HG03378 (cell line): Measurements from ENCODE around the gene GAPDHS.

Experiments
- ATAC-seq: cut with Tn5 transposase; IDR thresholded peaks from one replicate; pipeline ENCODE4 v1.9.1; 2021; ENCODE audit warnings: mild to moderate bottlenecking, moderate library complexity; ENCODE audit not compliant: unreplicated experiment

The GAPDHS gene

GRCh38 chr19:35509861-35510625 lies 23.2 kb upstream of the GAPDHS start:
- ATAC-seq, result no peak

GRCh38 chr19:35510626-35510964 lies 22.7 kb upstream of the GAPDHS start:
- ATAC-seq, result no peak

DNA sequence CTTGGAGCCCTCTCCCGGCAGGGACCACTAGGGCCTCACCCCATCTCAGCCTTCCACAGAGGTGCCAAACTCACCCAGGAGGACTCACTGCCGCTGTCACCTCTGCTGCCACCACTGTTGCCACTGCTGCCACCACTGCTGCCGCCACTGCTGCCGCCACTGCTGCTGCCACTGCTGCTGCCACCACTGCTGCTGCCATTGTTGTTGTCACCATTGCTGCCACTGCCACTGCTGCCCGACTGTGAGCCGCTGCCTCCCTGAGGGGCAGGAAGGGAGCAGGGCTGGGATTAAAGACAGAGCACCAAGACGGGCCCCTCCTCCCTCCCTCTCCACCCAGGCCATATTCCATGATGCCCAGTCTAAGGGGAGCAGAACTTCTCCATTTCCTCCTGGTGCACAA lies 21.9 kb upstream of the GAPDHS start:
- ATAC-seq, result no peak

- no peak for ATAC-seq
Observed at GRCh38 chr19:35512831-35513627, 20.2 kb upstream of the GAPDHS start.

DNA sequence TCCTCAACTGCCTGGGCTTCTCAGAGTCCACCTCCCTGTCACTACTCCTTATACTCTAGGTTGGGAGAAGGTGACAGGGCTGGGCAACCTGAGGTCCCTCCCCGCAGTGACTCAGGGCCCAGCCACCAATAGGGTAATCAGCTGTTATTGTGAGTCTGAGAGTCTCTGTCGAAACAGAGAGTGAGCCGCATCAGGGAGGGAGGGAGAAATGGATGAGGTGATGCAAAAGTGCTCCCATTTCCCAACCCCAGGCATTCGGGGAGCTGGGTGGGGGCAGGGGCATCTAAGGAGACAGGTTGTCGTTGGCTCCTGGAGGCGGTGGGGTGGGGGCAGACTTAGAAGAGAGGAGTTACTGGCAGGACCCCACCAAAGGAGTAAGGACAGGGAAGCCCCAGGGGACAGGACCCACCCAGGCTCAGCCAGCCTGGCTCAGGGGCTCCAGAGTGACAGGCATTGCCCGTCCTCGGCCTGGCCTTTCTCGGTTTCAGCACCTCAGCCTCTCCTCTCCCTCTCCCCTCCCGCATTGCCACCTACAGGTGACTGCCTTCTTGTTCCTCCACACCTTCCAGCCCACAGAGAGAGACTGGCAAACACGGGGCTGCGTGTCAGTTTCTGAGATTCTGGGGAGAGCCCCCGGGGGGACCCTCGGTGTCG lies 19.5 kb upstream of the GAPDHS start, which contains the start of gene DMKN:
TSS of gene DMKN (minus strand) at position 22 of the 654 bp plus-strand sequence. CDS start 174 bp downstream, outside the sequence.
- ATAC-seq, result no peak

GRCh38 chr19:35514282-35514809 lies 18.9 kb upstream of the GAPDHS start:
- ATAC-seq, result no peak

GRCh38 chr19:35516310-35516709 lies 16.9 kb upstream of the GAPDHS start:
- no peak for ATAC-seq

- ATAC-seq, result no peak
Observed at GRCh38 chr19:35517342-35517741, 15.9 kb upstream of the GAPDHS start.

DNA sequence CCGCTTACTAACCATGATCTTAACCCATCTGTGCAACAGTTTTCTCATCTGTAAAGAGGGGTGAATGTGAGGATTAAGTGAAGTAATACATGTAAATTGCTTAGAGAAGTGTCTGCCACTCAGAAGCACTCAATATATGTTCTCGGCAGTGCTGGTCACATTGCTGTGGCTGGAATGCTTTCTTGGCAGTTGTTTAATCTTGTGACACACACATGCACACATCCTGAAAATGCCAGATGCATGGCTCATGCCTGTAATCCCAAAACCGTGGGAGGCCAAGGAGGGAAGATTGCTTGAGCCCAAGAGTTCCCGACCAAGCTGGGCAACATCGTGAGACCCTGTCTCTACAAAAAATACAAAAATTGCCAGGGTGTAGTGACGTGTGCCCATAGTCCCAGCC lies 14.9 kb upstream of the GAPDHS start:
- no peak for ATAC-seq

DNA sequence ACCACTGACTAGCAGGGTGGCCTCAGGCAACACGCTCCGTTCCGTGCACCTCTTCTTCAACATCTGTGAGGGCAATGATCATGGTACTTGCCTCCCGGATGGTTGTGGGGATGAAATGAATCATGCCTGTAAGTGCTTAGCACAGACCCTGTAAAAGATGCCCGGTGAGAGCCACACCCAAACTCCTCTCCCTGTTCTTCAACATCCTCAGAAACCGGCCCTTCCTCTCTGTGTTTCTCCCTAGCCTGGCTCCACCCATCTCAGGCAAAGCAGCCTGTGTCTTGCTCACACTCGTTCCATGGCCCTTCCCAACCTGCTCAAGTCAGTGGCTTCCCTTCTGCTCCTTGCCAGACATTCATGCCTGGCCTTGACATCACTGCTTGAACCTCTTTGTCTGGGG lies 14.0 kb upstream of the GAPDHS start:
- ATAC-seq, result no peak

GRCh38 chr19:35521124-35521743 lies 12.0 kb upstream of the GAPDHS start:
- ATAC-seq, result no peak

DNA sequence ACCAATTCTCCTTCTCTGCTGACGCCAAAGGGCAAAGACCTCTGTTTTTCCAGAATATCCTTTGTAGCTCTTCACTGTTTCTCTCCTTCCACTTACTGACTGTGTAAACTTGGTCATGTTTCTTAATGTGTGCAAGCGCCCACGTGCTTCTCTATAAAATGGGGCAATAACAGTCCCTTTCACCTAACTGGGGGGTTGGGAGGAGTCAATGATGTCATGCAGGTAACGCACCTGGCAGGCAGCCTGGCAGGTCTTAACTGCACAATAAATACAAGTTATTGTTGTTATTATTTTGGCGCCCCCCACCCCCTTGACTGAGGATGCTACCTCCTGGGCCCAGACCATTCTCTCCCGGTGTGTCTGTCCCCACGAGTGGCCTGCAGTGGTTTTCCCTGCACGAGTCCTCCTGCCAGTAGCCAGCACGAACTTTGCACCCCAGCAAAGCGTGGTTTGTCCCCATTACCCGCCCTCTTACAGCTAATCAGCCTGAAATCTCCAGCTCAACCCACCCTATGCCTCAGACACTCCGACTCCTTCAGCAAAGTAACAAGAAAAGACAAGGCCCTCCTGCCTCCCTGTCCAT lies 10.4 kb upstream of the GAPDHS start:
- no peak for ATAC-seq

DNA sequence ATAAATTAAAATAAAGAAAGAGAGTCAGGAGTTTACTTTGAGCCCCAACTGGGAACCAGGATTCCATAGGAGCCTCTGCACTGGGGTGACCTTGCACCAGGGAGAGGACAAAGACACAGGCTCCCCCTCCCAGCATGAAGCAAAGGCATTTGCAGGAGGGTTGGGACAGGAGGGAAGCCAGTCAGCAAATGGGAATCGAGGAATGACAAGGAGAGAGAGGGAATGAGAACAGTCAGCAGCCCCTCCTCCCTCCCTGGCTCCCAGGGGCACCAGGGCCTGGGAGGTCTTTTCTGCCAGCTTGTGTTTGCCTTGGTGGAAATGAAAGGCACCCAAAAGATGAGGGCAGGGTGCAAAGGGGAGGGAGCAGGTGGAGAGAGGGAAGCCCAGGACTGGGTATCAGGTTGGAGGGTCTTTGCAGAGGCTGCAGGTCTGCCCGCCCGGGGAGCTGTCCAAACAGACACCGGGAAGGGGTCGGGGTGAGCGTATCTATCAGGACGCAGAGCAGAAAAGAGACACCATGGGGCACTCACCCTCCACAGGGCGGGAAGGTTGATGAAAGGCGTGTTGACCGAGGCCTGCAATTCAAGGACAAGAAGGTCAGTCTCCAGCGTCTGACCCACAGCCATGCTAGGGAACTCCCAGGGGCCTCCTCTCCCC lies 8.9 kb upstream of the GAPDHS start:
- ATAC-seq, result no peak

- ATAC-seq, result no peak
Observed at GRCh38 chr19:35525873-35526272, 7.4 kb upstream of the GAPDHS start.

- ATAC-seq, result no peak
Observed at GRCh38 chr19:35528218-35529038, 4.8 kb upstream of the GAPDHS start, which contains the start of gene SBSN. SBSN (minus strand) TSS chr19:35528311; CDS start chr19:35528281, 30 bp downstream.

GRCh38 chr19:35529241-35530218 lies 3.7 kb upstream of the GAPDHS start:
- no peak for ATAC-seq

DNA sequence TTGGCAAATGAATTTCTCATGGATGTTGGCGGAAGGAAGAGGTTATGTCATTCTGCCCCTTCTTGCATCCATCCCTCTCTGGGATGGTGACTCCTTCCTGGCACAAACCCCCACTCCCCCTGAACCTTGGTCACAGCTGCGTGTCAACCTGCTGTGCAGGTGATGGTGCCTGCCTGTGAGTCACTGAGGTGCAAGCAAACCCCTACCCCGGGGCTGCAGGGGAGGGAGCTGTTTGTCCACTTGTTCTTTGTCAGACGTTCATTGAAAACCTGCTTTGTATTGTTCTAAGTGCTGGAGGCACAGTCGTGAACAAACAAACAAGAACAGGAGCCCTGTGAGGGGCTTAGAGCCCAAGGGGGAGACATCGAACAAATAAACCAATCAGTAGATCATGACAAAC lies 2.0 kb upstream of the GAPDHS start:
- ATAC-seq, result no peak

- no peak for ATAC-seq
Observed at GRCh38 chr19:35533822-35534392, 651 bp downstream of the GAPDHS start.
